H1 (cell line): Measurements from ENCODE around the gene KIAA1586. TPM values are rescaled to one million over a fixed set of nuclear protein-coding genes. Genes with fewer than 3 reads are reported as not detected.

Experiments used
- CHD7 ChIP-seq: fragments of 300-600 bp; sonication (generic); IDR thresholded peaks from 2 replicates; pipeline ENCODE4 v1.7.1; 2012; ENCODE audit warnings: low read length, moderate library complexity, mild to moderate bottlenecking, inconsistent platforms; ENCODE audit not compliant: insufficient replicate concordance
- polyA plus RNA-seq, 7 experiments: library from polyadenylated mRNA; depleted of rRNA in 3 of 7; stranded (reverse) in 5 of 7; unstranded in 2 of 7; fragments of >200 nt in 5 of 7; fragments of 200-250 nt in 2 of 7; gene quantifications; 1 replicate in 5 of 7; 2 replicates in 1 of 7; 4 replicates in 1 of 7; pipeline versions ENCODE4 v1.2.1 to v1.2.3, GENCODE V29; 2011 to 2013; ENCODE audit warnings: missing spikeins in 2 of 7, mixed read lengths in 2 of 7
- total RNA-seq: library from RNA; stranded (reverse); fragmentation: NEBNext Ultra II Directional; extraction: Animal tissue kit (Norgen Biotek cat#: 25700); gene quantifications from 2 replicates; pipeline ENCODE4 v1.2.1, GENCODE V29; 2021

The KIAA1586 gene
- total and polyA plus RNA-seq, 2 of the 8 experiments (the other 6 are each of a cell fraction or from before 2014, with no cell fraction given), result 2.1 to 24.4 TPM

GRCh38 chr6:57069228-57069627 is 22.7 kb downstream of the KIAA1586 start (continued):
- TF ChIP-seq CHD7, result no peak
